ENCODE measurements around the gene CCT7.

Gene CCT7

GRCh38 chr2:73297151-73297559 is 63.0 kb downstream of the CCT7 start:
- DNase-seq: no peak

GRCh38 chr2:73297586-73297985 is 63.5 kb downstream of the CCT7 start:
- no peak for DNase-seq

- DNase-seq: no peak
Observed at GRCh38 chr2:73300926-73301325, 66.8 kb downstream of the CCT7 start.

GRCh38 chr2:73301636-73302035 is 67.5 kb downstream of the CCT7 start:
- DNase-seq: no peak
